Left lobe of liver (tissue), 2 donors: ENCODE results near the gene RNF25. TPM values are rescaled to one million over a fixed set of nuclear protein-coding genes. Genes with fewer than 3 reads are reported as not detected.

Experiments
- ATAC-seq: fragments of 200-7000 bp; cut with Tn5 transposase; one replicate; pipeline ENCODE4 v1.9.1; 2020; ENCODE audit warnings: mild to moderate bottlenecking, moderate library complexity
- DNase-seq: peaks from one replicate; pipeline ENCODE4 v3.0.0-alpha.2; 2020; ENCODE audit warnings: low spot score
- total RNA-seq: library from RNA; stranded (reverse); gene quantifications from one replicate; pipeline ENCODE4 v1.2.1, GENCODE V29; 2021
- donor health status: DM: no; HTN: no; CAD: no; lungs with moderate emphysema.
- donor health status: DM: no; HTN: yes; CAD: no.

The RNF25 gene
- total RNA-seq, 1 donor from 2014 or later: 9.0 TPM

- DNase-seq (peak; percentile 57), ATAC-seq (peak; percentile 100)
Measured at GRCh38 chr2:218687400-218688060, 15.7 kb upstream of the RNF25 start.

GRCh38 chr2:218680061-218680460, 8.3 kb upstream of the RNF25 start:
- ATAC-seq (no peak), DNase-seq (no peak)

- ATAC-seq (peak; percentile 31), DNase-seq (no peak)
Measured at GRCh38 chr2:218679119-218679518, 7.3 kb upstream of the RNF25 start.

DNA sequence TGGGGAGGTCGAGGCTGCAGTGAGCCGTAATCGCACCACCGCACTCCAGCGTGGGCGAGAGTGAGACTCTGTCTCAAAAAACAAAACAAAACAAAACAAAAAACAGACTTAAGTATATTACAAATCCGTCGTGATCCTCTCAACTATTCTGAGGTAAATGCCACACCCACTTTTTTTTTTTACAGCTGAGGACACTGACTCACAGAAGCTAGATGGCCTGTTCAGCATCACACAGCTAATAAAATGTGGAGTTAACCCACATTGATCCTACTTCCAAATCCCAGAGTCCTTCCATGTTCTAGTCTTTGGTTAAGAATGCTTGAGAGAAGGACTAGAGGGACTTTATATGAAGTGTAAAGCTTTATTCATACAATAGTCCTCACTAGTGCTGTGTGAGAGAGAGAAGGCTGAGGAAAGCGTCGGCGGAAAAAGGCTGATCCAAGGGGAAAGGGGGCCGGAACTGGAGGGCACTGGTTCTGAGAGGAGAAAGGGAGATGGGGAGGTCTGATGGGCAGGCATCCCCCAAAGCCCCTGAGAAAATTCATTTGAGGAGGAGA, 627 bp downstream of the RNF25 start:
- ATAC-seq (no peak), DNase-seq (no peak)

- ATAC-seq: no peak
Measured at GRCh38 chr2:218664653-218665052, 7.1 kb downstream of the RNF25 start.

DNA sequence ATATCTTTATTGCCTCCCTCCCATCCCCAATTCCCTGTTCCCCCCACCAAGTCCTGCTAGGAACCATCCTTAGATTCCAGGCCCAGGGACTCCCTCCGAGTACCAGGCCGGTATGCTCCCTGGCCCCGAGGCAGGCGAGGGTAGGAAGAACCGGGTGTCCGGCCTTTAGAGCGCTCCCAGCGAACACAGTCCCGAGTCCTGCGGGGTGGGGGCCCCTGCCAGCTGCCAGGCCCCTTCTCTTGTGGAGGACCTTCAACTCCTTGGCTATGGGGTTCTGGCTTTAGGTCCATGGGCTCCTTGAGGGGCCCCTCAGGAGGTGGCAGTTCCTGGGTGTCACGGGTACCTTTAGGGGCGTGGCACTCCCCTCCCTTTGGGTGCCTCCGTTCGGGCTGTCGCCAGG, 7.9 kb downstream of the RNF25 start:
- DNase-seq: no peak
- ATAC-seq: no peak

More at GRCh38 chr2:218664653-218665052, 7.1 kb downstream of the RNF25 start:
- no peak for DNase-seq

DNA sequence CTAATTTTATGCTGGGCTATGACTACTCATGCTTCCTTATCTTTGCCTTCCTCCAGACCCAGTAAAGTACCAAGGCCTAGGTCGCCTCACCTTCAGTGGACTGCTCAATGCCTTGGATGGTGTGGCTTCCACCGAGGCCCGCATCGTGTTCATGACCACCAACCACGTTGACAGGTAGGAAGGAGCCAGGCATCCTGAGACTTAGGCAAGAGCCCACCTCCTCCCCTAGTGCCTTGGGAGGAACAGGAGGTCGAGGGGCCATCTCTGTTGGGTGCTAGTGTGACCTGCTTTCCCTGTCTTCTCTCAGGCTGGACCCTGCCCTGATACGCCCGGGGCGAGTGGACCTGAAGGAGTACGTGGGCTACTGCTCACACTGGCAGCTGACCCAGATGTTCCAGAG, 9.0 kb downstream of the RNF25 start:
- DNase-seq (no peak), ATAC-seq (no peak)

- DNase-seq (no peak), ATAC-seq (no peak)
Measured at GRCh38 chr2:218662377-218662776, 9.4 kb downstream of the RNF25 start.

DNA sequence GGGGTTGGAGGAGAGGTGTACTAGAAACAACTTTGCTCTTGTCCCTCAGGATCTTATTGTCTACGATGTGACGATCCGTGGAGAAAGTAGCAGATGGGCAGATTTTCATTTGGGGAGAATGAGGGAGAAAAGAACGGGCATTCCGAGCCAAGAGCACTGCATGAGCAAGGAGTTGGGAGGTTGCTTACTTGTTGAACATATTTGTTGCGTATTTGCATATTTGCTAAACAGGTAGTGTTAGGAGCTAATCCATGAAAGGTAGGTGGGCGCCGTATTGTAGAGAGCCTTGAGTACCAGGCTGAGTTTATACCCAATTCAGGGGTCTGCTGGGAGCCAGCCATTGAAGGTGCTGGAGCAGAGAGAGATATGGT, 11.8 kb downstream of the RNF25 start:
- DNase-seq: no peak
- no peak for ATAC-seq

- peak; percentile 94 for DNase-seq
- ATAC-seq: peak; percentile 98
Measured at GRCh38 chr2:218659258-218659987, 12.4 kb downstream of the RNF25 start, which contains the start of the genes BCS1L and ZNF142. Gene BCS1L, plus strand, starts transcription at chr2:218659683. Its CDS starts 1,305 bp downstream, at chr2:218660988. Gene ZNF142, minus strand, starts transcription at chr2:218659623. Its CDS starts 3,194 bp downstream, at chr2:218656429.

- peak; percentile 16 for ATAC-seq
- DNase-seq: no peak
Measured at GRCh38 chr2:218658671-218659257, 13.0 kb downstream of the RNF25 start.

DNA sequence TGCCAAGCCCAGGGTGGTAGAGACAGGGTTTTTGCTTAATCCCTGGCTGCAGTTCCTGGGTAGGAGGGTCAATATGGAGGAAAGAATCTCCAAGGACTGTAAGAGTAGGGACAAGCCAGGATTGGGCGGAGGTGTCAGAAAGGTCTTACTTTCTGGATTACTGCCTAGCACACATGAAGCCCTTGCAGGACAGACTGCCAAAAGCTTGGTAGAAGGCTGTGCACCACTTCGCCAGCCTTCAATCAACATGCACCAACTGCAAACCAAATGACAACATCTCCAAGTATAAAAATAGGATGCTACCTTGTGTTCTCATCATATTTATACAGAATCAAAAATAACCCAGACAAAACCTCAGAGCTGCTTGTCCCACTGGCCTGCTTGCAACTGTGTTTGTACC, 16.1 kb downstream of the RNF25 start:
- ATAC-seq: no peak
- DNase-seq: no peak

DNA sequence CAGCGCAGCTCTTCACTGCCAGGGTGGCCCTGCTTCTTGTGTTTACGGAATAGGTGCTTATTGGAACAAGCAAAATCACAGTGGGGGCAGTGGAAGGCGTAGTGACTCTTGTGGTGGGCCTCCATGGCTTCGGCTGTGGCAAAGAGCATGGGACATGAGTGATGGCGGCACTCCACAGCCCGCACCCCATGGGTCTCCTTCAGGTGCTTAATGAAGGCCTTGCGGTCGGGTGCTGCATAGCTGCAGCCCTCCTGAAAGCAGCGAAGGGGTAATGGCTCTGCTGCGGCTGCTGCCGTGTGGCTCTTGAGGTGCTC, 23.1 kb downstream of the RNF25 start:
- ATAC-seq (no peak), DNase-seq (no peak)

- peak; percentile 58 for DNase-seq
- peak; percentile 82 for ATAC-seq
Measured at GRCh38 chr2:218648088-218648786, 23.6 kb downstream of the RNF25 start.

GRCh38 chr2:218645126-218645525, 26.7 kb downstream of the RNF25 start:
- DNase-seq (no peak), ATAC-seq (peak; percentile 72)

- peak; percentile 62 for ATAC-seq
- DNase-seq: no peak
Measured at GRCh38 chr2:218644721-218645120, 27.1 kb downstream of the RNF25 start.

DNA sequence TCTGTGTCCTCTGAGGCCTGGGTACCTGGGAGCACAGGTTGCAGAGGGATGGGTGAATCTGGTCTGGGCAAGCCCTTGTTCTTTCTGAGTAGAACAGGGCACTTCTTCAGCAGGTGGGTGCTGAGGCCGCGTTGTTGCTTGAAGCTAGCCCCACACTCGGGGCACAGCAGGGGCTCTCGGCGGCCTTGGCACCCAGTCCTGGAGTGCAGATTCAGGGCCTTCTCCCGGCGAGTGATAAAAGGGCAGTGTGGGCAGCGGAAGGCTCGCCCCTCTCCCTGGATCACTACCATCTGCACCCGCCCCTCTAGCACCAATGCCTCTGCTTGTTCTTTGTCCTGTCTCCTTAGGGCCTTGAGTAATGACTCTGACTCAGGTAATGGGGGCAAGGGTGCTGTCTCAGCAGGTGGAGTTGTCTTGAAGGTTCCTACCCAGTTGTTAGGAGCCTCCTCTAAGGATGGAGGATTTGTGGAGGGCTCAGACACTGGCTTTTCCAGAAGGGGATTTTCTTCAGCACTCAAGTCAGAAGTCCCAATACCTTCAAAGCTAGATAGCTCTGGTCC, 28.0 kb downstream of the RNF25 start:
- ATAC-seq (no peak), DNase-seq (no peak)

- no peak for ATAC-seq
Measured at GRCh38 chr2:218642786-218643185, 29.0 kb downstream of the RNF25 start.

GRCh38 chr2:218642121-218642656, 29.6 kb downstream of the RNF25 start:
- ATAC-seq: no peak

More at GRCh38 chr2:218642786-218643185, 29.0 kb downstream of the RNF25 start:
- DNase-seq: no peak

GRCh38 chr2:218638372-218638771, 33.4 kb downstream of the RNF25 start:
- no peak for DNase-seq
- no peak for ATAC-seq

More at GRCh38 chr2:218642121-218642656, 29.6 kb downstream of the RNF25 start:
- no peak for DNase-seq
